ENCODE results near the gene ITSN1.

GRCh38 chr21:33850401-33850800, 208.1 kb downstream of the ITSN1 start:
- TF ChIP-seq POU6F1 (CRISPR knock-in tag; IDR thresholded peaks at IDR 0.05; ENCODE audit: borderline replicate concordance, low read depth): no peak
- no peak for TF ChIP-seq CREB5 (CRISPR knock-in tag; IDR thresholded peaks at IDR 0.05; ENCODE audit: low read depth)
- TF ChIP-seq PATZ1 (CRISPR knock-in tag; IDR thresholded peaks at IDR 0.05; ENCODE audit: borderline replicate concordance): no peak
- no peak for TF ChIP-seq TCF4 (CRISPR knock-in tag; IDR thresholded peaks at IDR 0.05; ENCODE audit: borderline replicate concordance)
- TF ChIP-seq ZFP3 (CRISPR knock-in tag; IDR thresholded peaks at IDR 0.05): no peak
